Thoracic aorta (tissue), 2 donors: ENCODE measurements around the gene NVL. TPM values are rescaled to one million over a fixed set of nuclear protein-coding genes. Genes with fewer than 3 reads are reported as not detected.

Experiments
- ATAC-seq: fragments of 150-250 bp; one replicate; pipeline ENCODE4 v1.8.0; 2017; ENCODE audit warnings: low read depth; ENCODE audit not compliant: insufficient number of reproducible peaks, low FRiP score
- DNase-seq: peaks from one replicate; pipeline ENCODE4 v3.0.0-alpha.2; 2020; ENCODE audit warnings: low spot score
- H3K27ac ChIP-seq, 2 donors: fragments of 200-600 bp; sonication (generic); 1 replicate in 1 of 2; 2 replicates in 1 of 2; pipeline ENCODE4 v1.5.1; 2016; ENCODE audit warnings: mild to moderate bottlenecking in 2 of 2, moderate library complexity in 2 of 2
- H3K27me3 ChIP-seq: fragments of 200-600 bp; sonication (generic); replicated peaks from 2 replicates; pipeline ENCODE4 v1.6.0; 2016; ENCODE audit warnings: mild to moderate bottlenecking; ENCODE audit not compliant: insufficient read depth
- H3K36me3 ChIP-seq: fragments of 200-600 bp; sonication (generic); one replicate; pipeline ENCODE4 v1.5.1; 2016
- H3K4me1 ChIP-seq, 2 donors: fragments of 200-600 bp; sonication (generic); 1 replicate in 1 of 2; 2 replicates in 1 of 2; pipeline versions ENCODE4 v1.5.1 to v1.6.0; 2016; ENCODE audit warnings: low read depth in 2 of 2, mild to moderate bottlenecking in 1 of 2; ENCODE audit not compliant: control insufficient read depth in 1 of 2
- H3K4me3 ChIP-seq: fragments of 200-600 bp; sonication (generic); 2 replicates; pipeline ENCODE4 v1.5.1; 2016; ENCODE audit warnings: mild to moderate bottlenecking
- H3K9me3 ChIP-seq: fragments of 200-600 bp; sonication (generic); 2 replicates; pipeline ENCODE4 v1.5.1; 2016
- total RNA-seq, 2 donors: library from RNA; depleted of rRNA; stranded (reverse); fragments of >200 nt; gene quantifications; one replicate each; pipeline versions ENCODE4 v1.1.0 to v1.2.3, GENCODE V29; 2016
- TF ChIP-seq, protein P1 (sequence below): fragments of 200-600 bp; sonication (generic); IDR thresholded peaks from one replicate; pipeline ENCODE4 v1.5.1; 2019; ENCODE audit warnings: antibody characterized with exemption

NVL gene
- total RNA-seq, 2 donors from 2014 or later = 11.6 to 30.7 TPM

DNA sequence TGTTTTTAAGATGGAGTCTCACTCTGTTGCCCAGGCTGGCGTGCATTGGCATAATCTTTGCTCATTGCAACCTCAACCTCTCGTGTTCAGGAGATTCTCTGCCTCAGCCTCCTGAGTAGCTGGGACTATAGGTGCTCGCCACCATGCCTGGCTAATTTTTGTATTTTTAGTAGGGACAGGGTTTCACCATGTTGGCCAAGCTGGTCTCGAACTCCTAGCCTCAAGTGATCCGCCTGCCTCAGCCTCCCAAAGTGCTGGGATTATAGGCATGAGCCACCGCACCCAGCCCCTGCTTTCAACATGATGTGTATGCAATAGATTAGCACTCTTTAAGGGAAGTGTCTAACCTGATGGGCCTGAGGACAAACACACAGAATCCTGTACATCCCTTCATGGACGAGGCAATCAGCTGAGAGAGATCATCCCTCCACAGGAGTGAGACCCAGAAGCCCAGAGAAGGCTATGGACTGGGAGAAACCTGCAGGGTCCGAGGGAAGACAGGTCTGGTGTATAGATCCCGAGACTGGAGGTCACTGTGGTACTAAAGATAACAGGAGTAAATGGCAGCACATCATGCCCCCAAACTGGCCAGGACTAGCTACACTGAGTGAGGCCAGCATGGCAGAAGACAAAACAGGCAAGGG lies 152.5 kb downstream of the NVL start:
- H3K4me1 ChIP-seq = peaks cover 5% of the 10 kb centered on the region in 2 donors
- no peaks in the 10 kb centered on the region for H3K27me3 ChIP-seq
- H3K36me3 ChIP-seq = no peaks in the 10 kb centered on the region
- no peak overlapping the region for H3K4me3 ChIP-seq
- DNase-seq (no peak), ATAC-seq (no peak)
- TF ChIP-seq, protein P1, sequence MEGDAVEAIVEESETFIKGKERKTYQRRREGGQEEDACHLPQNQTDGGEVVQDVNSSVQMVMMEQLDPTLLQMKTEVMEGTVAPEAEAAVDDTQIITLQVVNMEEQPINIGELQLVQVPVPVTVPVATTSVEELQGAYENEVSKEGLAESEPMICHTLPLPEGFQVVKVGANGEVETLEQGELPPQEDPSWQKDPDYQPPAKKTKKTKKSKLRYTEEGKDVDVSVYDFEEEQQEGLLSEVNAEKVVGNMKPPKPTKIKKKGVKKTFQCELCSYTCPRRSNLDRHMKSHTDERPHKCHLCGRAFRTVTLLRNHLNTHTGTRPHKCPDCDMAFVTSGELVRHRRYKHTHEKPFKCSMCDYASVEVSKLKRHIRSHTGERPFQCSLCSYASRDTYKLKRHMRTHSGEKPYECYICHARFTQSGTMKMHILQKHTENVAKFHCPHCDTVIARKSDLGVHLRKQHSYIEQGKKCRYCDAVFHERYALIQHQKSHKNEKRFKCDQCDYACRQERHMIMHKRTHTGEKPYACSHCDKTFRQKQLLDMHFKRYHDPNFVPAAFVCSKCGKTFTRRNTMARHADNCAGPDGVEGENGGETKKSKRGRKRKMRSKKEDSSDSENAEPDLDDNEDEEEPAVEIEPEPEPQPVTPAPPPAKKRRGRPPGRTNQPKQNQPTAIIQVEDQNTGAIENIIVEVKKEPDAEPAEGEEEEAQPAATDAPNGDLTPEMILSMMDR = no peak
- H3K27ac ChIP-seq = no peak overlapping the region
- no peaks in the 10 kb centered on the region for H3K9me3 ChIP-seq

Other genes with a start within 250 kb of the NVL start
- 10 to 100 TPM; 20.7 to 41.9 TPM for gene FBXO28, start 216.1 kb downstream of the NVL start, total RNA-seq
- 100 to 1,000 TPM; 104 to 111 TPM for gene DEGS1, start 146.9 kb downstream of the NVL start, total RNA-seq
- gene CNIH4, start 26.7 kb upstream of the NVL start, total RNA-seq = 10 to 100 TPM; 31.0 to 55.5 TPM
- 10 to 100 TPM; 71.5 to 85.9 TPM for gene WDR26, start 104.6 kb upstream of the NVL start, total RNA-seq